GM13976 (cell line): ENCODE data around the gene ZMYND15.
A peak's percentile ranks its signal among the peaks of the same experiment; 100 is the strongest.
"Not testable (repeated sequence)": the region's sequence is repeated elsewhere in the genome, so short reads cannot be mapped to it uniquely, and the experiment has no call there.

Experiments
- DNase-seq: peaks from one replicate; pipeline ENCODE4 v3.0.0; 2012; ENCODE audit warnings: low spot score
- in situ Hi-C: fragments of 300-500 bp; cut with MboI; formaldehyde crosslinking; loops from one replicate; pipeline ENCODE4 v1.12.0; 2022; ENCODE audit warnings: low sequenced_read_pairs, mixed read lengths, inconsistent platforms; ENCODE audit not compliant: unreplicated experiment
- TF ChIP-seq, protein P1 (sequence below): IDR thresholded peaks from 2 replicates; pipeline ENCODE4 v1.5.1; 2012; ENCODE audit warnings: borderline replicate concordance, mild to moderate bottlenecking; ENCODE audit not compliant: insufficient read depth; ENCODE audit errors: extremely low read depth, missing control alignments, control extremely low read depth

Gene ZMYND15

GRCh38 chr17:4710693-4711634 lies 28.7 kb upstream of the ZMYND15 start:
- in situ Hi-C loops = loop anchor here (10.0 kb wide), 1 partner anchor 174 kb away; no protein-coding TSS in a partner anchor
- TF ChIP-seq, protein P1, sequence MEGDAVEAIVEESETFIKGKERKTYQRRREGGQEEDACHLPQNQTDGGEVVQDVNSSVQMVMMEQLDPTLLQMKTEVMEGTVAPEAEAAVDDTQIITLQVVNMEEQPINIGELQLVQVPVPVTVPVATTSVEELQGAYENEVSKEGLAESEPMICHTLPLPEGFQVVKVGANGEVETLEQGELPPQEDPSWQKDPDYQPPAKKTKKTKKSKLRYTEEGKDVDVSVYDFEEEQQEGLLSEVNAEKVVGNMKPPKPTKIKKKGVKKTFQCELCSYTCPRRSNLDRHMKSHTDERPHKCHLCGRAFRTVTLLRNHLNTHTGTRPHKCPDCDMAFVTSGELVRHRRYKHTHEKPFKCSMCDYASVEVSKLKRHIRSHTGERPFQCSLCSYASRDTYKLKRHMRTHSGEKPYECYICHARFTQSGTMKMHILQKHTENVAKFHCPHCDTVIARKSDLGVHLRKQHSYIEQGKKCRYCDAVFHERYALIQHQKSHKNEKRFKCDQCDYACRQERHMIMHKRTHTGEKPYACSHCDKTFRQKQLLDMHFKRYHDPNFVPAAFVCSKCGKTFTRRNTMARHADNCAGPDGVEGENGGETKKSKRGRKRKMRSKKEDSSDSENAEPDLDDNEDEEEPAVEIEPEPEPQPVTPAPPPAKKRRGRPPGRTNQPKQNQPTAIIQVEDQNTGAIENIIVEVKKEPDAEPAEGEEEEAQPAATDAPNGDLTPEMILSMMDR = no peak
- no peak for DNase-seq

DNA sequence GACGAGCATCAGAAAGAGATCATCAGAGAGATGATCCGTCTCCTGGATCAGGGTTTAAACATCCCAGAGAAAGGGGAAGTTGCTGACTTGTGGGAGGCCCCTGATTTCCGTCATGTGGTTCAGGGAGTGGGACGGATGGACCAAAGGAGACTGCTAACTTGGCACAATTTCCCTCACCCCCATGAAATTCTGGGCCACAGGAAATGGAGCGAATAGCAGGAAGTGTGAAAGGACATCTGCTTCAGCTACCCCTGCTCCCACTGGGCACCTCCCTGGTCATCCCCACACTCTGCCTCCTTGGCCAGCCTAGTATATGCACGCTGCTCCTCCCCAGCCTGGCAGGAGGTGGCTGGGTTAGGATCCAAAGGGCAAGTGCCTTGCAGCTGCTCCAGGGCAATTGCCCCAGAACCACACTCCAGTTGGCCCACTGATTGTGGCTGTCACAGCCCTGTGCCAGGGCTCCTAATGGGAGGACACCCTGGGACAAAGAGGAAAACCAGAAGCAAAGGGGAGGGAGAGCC lies 27.9 kb upstream of the ZMYND15 start:
- no peak for DNase-seq
- TF ChIP-seq, protein P1 = no peak
- in situ Hi-C loops = loop anchor here (10.0 kb wide), 1 partner anchor 173 kb away; no protein-coding TSS in a partner anchor

GRCh38 chr17:4712526-4712925 lies 27.1 kb upstream of the ZMYND15 start:
- no peak for DNase-seq
- TF ChIP-seq, protein P1 = no peak
- in situ Hi-C loops = loop anchor here (10.0 kb wide), 1 partner anchor 172 kb away; no protein-coding TSS in a partner anchor

DNA sequence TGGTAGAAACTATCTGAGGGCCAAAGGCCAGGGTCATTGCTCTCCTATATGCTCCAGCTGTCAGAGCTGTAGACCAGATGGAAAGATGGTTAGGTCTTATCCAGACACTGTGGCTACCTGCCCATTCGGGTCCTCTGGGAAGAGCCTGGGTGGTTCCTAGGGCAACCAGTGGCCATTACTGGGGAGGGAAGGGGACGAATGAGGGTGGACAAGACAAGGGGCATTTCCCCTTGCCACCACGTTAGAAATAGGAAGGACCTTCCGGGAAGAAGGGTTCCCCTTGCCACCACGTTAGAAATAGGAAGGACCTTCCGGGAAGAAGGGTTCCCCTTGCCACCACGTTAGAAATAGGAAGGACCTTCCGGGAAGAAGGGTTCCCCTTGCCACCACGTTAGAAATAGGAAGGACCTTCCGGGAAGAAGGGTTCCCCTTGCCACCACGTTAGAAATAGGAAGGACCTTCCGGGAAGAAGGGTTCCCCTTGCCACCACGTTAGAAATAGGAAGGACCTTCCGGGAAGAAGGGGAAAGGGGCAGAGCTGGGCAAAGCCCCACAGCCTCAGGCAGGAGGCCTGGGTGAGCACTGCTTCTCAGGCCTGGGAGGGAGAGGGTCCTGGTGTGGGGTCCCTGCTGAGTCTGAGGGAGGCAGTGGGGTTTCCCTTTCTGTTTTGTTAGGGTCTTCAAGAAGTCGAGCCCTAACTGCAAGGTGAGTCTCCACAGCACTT lies 25.1 kb upstream of the ZMYND15 start:
- in situ Hi-C loops = loop anchor here (10.0 kb wide), 1 partner anchor 170 kb away; no protein-coding TSS in a partner anchor
- DNase-seq = not testable (repeated sequence)

- TF ChIP-seq, protein P1 = no peak
- DNase-seq = peak; percentile 61
- in situ Hi-C loops = loop anchor here (10.0 kb wide), 1 partner anchor 170 kb away; no protein-coding TSS in a partner anchor
Measured at GRCh38 chr17:4715063-4715744, 24.4 kb upstream of the ZMYND15 start.

GRCh38 chr17:4716081-4716480 lies 23.6 kb upstream of the ZMYND15 start:
- DNase-seq = no peak
- in situ Hi-C loops = loop anchor here (10.0 kb wide), 1 partner anchor 169 kb away; no protein-coding TSS in a partner anchor
- TF ChIP-seq, protein P1 = no peak
